Smooth muscle cell (in vitro differentiated cells): ENCODE data around the gene CST8. TPM values are rescaled to one million over a fixed set of nuclear protein-coding genes. Genes with fewer than 3 reads are reported as not detected.

Experiments
- DNase-seq: peaks from one replicate; lab custom pipeline; 2025; ENCODE audit not compliant: unreplicated experiment; lab: John Stamatoyannopoulos, UW
- H2AFZ ChIP-seq: fragments of 200-600 bp; sonication (generic); 2 replicates; pipeline ENCODE4 v1.6.0; 2016; ENCODE audit warnings: antibody characterized with exemption, low read depth, mild to moderate bottlenecking
- H3F3A ChIP-seq: fragments of 200-600 bp; sonication (generic); 2 replicates; pipeline ENCODE4 v1.6.0; 2017; ENCODE audit warnings: antibody characterized with exemption, low read depth
- H3K27ac ChIP-seq: fragments of 200-600 bp; sonication (generic); 2 replicates; pipeline ENCODE4 v1.5.1; 2016; ENCODE audit warnings: low read depth, mild to moderate bottlenecking
- H3K27me3 ChIP-seq: fragments of 200-600 bp; sonication (generic); 2 replicates; pipeline ENCODE4 v1.6.1; 2016; ENCODE audit warnings: low read depth, mild to moderate bottlenecking
- H3K36me3 ChIP-seq: fragments of 200-600 bp; sonication (generic); 2 replicates; pipeline ENCODE4 v1.5.1; 2016; ENCODE audit warnings: low read depth
- H3K4me1 ChIP-seq: fragments of 200-600 bp; sonication (generic); 2 replicates; pipeline ENCODE4 v1.5.1; 2016; ENCODE audit warnings: low read depth
- H3K4me2 ChIP-seq: fragments of 200-600 bp; sonication (generic); 2 replicates; pipeline ENCODE4 v1.6.0; 2016; ENCODE audit warnings: mild to moderate bottlenecking
- H3K4me3 ChIP-seq: fragments of 200-600 bp; sonication (generic); 2 replicates; pipeline ENCODE4 v1.5.1; 2016; ENCODE audit warnings: mild to moderate bottlenecking
- H3K79me2 ChIP-seq: fragments of 200-600 bp; sonication (generic); 2 replicates; pipeline ENCODE4 v1.6.0; 2016; ENCODE audit warnings: low read depth, mild to moderate bottlenecking
- H3K9ac ChIP-seq: fragments of 200-600 bp; sonication (generic); 2 replicates; pipeline ENCODE4 v1.6.0; 2016; ENCODE audit warnings: low read depth
- H3K9me3 ChIP-seq: fragments of 200-600 bp; sonication (generic); replicated peaks from 2 replicates; pipeline ENCODE4 v1.5.1; 2016; ENCODE audit warnings: low read depth
- H4K20me1 ChIP-seq: fragments of 200-600 bp; sonication (generic); 2 replicates; pipeline ENCODE4 v1.6.0; 2016; ENCODE audit warnings: low read depth
- CTCF ChIP-seq: fragments of 200-600 bp; sonication (generic); IDR thresholded peaks from 2 replicates; pipeline ENCODE4 v1.5.1; 2017; ENCODE audit warnings: borderline replicate concordance, mild to moderate bottlenecking, antibody characterized with exemption; ENCODE audit not compliant: insufficient read depth, poor library complexity, severe bottlenecking
- WGBS: methylation state at CpG from one replicate; pipeline ENCODE4 v1.1.7; 2016; ENCODE audit warnings: low lambda C conversion rate; 5-methylcytosine and 5-hydroxymethylcytosine counted together
- polyA plus RNA-seq: library from polyadenylated mRNA; unstranded; fragments of >200 nt; fragmentation: Nextera tagmentation; extraction: Ambion mirVana; gene quantifications from 2 replicates; pipeline ENCODE4 v1.2.1, GENCODE V29; 2016
- total RNA-seq: library from RNA; depleted of rRNA; stranded (reverse); fragments of >200 nt; gene quantifications from 2 replicates; pipeline ENCODE4 v1.2.3, GENCODE V29; 2014

The CST8 gene
- total and polyA plus RNA-seq, 2 experiments from 2014 or later: not detected

GRCh38 chr20:23508449-23509229 is 17.7 kb downstream of the CST8 start:
- 62% methylated on average over 8 of the region's 8 CpGs for WGBS
- H3K9me3 ChIP-seq: no peaks in the 10 kb centered on the region

GRCh38 chr20:23509247-23509913 is 18.5 kb downstream of the CST8 start:
- H3K9ac ChIP-seq: no peak overlapping the region
- H3K4me3 ChIP-seq: no peak overlapping the region
- no peaks in the 10 kb centered on the region for H3K27me3 ChIP-seq
- peaks cover 23% of the 10 kb centered on the region for H3K4me1 ChIP-seq
- no peaks in the 10 kb centered on the region for H3K9me3 ChIP-seq
- WGBS: 83% methylated on average over 10 of the region's 10 CpGs
- H3F3A ChIP-seq: no peaks in the 10 kb centered on the region
- no peak overlapping the region for H3K27ac ChIP-seq
- no peaks in the 10 kb centered on the region for H3K79me2 ChIP-seq
- no peaks in the 10 kb centered on the region for H4K20me1 ChIP-seq
- no peak for TF ChIP-seq CTCF
- no peak overlapping the region for H3K4me2 ChIP-seq
- no peak overlapping the region for H2AFZ ChIP-seq
- H3K36me3 ChIP-seq: no peaks in the 10 kb centered on the region
- no peak for DNase-seq

More at GRCh38 chr20:23508449-23509229, 17.7 kb downstream of the CST8 start:
- H3K9ac ChIP-seq: no peak overlapping the region
- no peaks in the 10 kb centered on the region for H3K79me2 ChIP-seq
- no peak overlapping the region for H3K4me2 ChIP-seq
- H3K4me1 ChIP-seq: peaks cover 23% of the 10 kb centered on the region
- no peaks in the 10 kb centered on the region for H3K27me3 ChIP-seq
- no peaks in the 10 kb centered on the region for H4K20me1 ChIP-seq
- H3K27ac ChIP-seq: no peak overlapping the region
- no peak overlapping the region for H2AFZ ChIP-seq
- TF ChIP-seq CTCF: no peak
- no peaks in the 10 kb centered on the region for H3K36me3 ChIP-seq
- DNase-seq: no peak
- H3K4me3 ChIP-seq: no peak overlapping the region
- H3F3A ChIP-seq: no peaks in the 10 kb centered on the region

- H3K4me1 ChIP-seq: peaks cover 23% of the 10 kb centered on the region
- no peaks in the 10 kb centered on the region for H3K36me3 ChIP-seq
- no peaks in the 10 kb centered on the region for H4K20me1 ChIP-seq
- TF ChIP-seq CTCF: no peak
- H3K9ac ChIP-seq: no peak overlapping the region
- no peaks in the 10 kb centered on the region for H3K79me2 ChIP-seq
- H2AFZ ChIP-seq: no peak overlapping the region
- H3K9me3 ChIP-seq: no peaks in the 10 kb centered on the region
- H3K27ac ChIP-seq: no peak overlapping the region
- H3K27me3 ChIP-seq: no peaks in the 10 kb centered on the region
- no peaks in the 10 kb centered on the region for H3F3A ChIP-seq
- no peak overlapping the region for H3K4me3 ChIP-seq
- H3K4me2 ChIP-seq: no peak overlapping the region
- WGBS: 93% methylated on average over 12 of the region's 12 CpGs
- DNase-seq: no peak
These were observed 19.2 kb downstream of the CST8 start for GRCh38 chr20:23510000-23510590.
